GM12892 (cell line): ENCODE measurements around the gene TSHZ3.

Source experiments
- POLR2A ChIP-seq: IDR thresholded peaks from 2 replicates; pipeline ENCODE4 v1.6.1; 2011; ENCODE audit warnings: low read depth, low read length, control low read depth
- POLR2AphosphoS5 ChIP-seq: IDR thresholded peaks from 2 replicates; pipeline ENCODE4 v1.6.1; 2011; ENCODE audit warnings: low read depth, low read length, control low read depth
- TAF1 ChIP-seq: IDR thresholded peaks from 2 replicates; pipeline ENCODE4 v1.6.1; 2011; ENCODE audit warnings: low read depth, mild to moderate bottlenecking, control low read depth, low read length, borderline replicate concordance

DNA sequence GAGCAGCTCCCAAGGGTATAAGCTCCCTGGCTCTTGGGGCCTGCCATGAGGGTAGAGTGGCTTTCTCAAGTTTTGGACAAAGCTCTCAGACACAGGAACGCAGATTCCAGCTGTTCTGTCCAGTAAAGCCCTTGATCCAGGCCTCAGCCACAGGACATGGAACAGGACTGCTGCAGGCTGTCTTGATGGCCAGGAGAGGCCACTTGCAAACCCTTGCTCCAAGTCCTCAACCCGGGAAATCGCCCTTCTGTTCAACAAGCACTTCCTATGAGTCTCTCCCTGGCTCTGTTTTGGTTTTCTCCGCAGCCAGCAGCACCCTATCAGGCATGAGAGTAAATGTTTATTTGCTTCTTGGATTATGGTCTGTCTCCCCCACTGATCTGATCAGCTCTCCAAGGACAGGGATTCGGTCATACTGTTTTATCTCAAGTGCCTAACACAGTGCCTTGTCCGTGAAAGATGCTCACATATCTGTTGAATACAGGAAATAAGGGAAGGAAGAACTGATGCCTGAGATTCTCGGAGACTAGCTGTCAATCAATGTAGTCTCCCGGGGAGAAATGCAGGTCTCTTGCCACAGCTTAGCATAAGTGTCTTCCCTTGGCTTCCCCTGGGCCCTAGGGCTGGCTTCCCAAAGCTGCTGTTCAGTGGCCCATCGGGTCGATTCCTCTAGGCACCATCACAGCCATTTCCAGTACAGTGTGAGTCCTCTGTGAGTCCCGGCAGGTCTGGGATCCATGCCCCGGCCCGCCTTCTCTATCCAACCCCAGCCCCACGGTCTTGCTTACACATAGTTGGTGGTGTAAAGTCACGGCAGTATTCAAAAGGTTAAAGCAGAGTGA lies 90.8 kb downstream of the TSHZ3 start:
- TF ChIP-seq POLR2AphosphoS5 (no peak), POLR2A (no peak), TAF1 (no peak)
